Measurements from ENCODE around the gene POLA2.
A peak's percentile ranks its signal among the peaks of the same experiment; 100 is the strongest.

Gene POLA2

GRCh38 chr11:65334696-65335295 is 73.0 kb downstream of the POLA2 start:
- no peak for DNase-seq (ENCODE audit: low read depth, low spot score)
- TF ChIP-seq EZH2 (IDR thresholded peaks at IDR 0.05) (no peak), POLR2AphosphoS5 (IDR thresholded peaks at IDR 0.05; ENCODE audit: borderline replicate concordance, low read depth, low read length) (no peak), FOXP2 (optimal IDR thresholded peaks at IDR 0.05; ENCODE audit: control extremely low read depth, extremely low read length, insufficient read depth) (no peak)
- Histone ChIP-seq H3K4me3 (peak overlapping the region; percentile 88), H3K9me3 (ENCODE audit: low read depth, low read length) (no peaks in the 10 kb centered on the region), H3K9ac (ENCODE audit: insufficient read length) (peak overlapping the region; percentile 92), H3K27ac (0 out of 2 replicates have a peak overlapping the region, but pooled peaks have one; percentile 79), H3K36me3 (ENCODE audit: insufficient read depth, low read length) (peaks cover 16% of the 10 kb centered on the region)

- no peaks in the 10 kb centered on the region for H3K9me3 ChIP-seq (ENCODE audit: low read depth, low read length)
- H3K36me3 ChIP-seq (ENCODE audit: insufficient read depth, low read length): peaks cover 52% of the 10 kb centered on the region
- no peak overlapping the region for H3K27ac ChIP-seq
- no peak overlapping the region for H3K4me3 ChIP-seq
- H3K9ac ChIP-seq (ENCODE audit: insufficient read length): no peak overlapping the region
- DNase-seq (ENCODE audit: low read depth, low spot score): no peak
- TF ChIP-seq POLR2AphosphoS5 (IDR thresholded peaks at IDR 0.05; ENCODE audit: borderline replicate concordance, low read depth, low read length): no peak
- no peak for TF ChIP-seq EZH2 (IDR thresholded peaks at IDR 0.05)
- no peak for TF ChIP-seq FOXP2 (optimal IDR thresholded peaks at IDR 0.05; ENCODE audit: control extremely low read depth, extremely low read length, insufficient read depth)
These were observed 76.9 kb downstream of the POLA2 start for GRCh38 chr11:65338676-65339075.

DNA sequence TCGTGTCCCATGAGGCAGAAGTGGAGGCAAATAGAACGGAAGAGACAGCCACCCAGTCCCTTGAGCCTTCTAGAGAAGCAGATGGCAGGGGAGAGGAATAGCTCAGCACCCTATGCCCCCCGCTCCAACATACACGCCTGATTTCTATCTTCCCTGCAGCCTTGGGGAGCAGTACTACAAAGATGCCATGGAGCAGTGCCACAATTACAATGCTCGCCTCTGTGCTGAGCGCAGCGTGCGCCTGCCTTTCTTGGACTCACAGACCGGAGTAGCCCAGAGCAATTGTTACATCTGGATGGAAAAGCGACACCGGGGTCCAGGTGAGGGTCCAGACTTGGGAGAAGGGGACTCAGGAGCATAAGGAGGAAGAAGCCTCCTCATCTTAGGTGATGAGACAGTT is 78.5 kb downstream of the POLA2 start:
- H3K36me3 ChIP-seq (ENCODE audit: insufficient read depth, low read length): peaks cover 67% of the 10 kb centered on the region
- no peak for DNase-seq (ENCODE audit: low read depth, low spot score)

DNA sequence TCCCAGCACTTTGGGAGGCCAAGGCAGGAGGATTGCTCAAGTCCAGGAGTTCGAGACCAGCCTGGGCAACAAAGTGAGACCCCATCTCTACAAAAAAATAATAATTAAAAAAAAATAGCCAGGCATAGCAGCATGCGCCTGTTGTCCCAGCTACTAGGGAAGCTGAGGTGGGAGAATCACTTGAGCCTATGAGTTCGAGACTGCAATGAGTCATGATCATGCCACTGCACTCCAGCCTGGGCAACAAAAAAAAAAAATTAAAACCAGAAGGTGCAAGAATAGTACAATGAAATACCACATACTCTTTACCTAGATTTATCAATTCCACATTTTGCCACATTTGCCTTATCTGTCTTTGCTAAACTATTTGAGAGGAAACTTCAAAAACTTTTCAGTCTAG is 80.1 kb downstream of the POLA2 start:
- Histone ChIP-seq H3K9ac (ENCODE audit: insufficient read length) (no peak overlapping the region), H3K27ac (no peak overlapping the region), H3K4me3 (no peak overlapping the region), H3K36me3 (ENCODE audit: insufficient read depth, low read length) (peaks cover 82% of the 10 kb centered on the region), H3K9me3 (ENCODE audit: low read depth, low read length) (no peaks in the 10 kb centered on the region)
- TF ChIP-seq EZH2 (IDR thresholded peaks at IDR 0.05) (no peak), FOXP2 (optimal IDR thresholded peaks at IDR 0.05; ENCODE audit: control extremely low read depth, extremely low read length, insufficient read depth) (no peak), POLR2AphosphoS5 (IDR thresholded peaks at IDR 0.05; ENCODE audit: borderline replicate concordance, low read depth, low read length) (no peak)
- no peak for DNase-seq (ENCODE audit: low read depth, low spot score)

More for the DNA sequence above, 78.5 kb downstream of the POLA2 start:
- Histone ChIP-seq H3K9me3 (ENCODE audit: low read depth, low read length) (no peaks in the 10 kb centered on the region), H3K9ac (ENCODE audit: insufficient read length) (no peak overlapping the region), H3K4me3 (no peak overlapping the region), H3K27ac (no peak overlapping the region)
- TF ChIP-seq POLR2AphosphoS5 (IDR thresholded peaks at IDR 0.05; ENCODE audit: borderline replicate concordance, low read depth, low read length) (no peak), EZH2 (IDR thresholded peaks at IDR 0.05) (no peak), FOXP2 (optimal IDR thresholded peaks at IDR 0.05; ENCODE audit: control extremely low read depth, extremely low read length, insufficient read depth) (no peak)

All from SK-N-MC (cell line).